GM19328 (cell line): ENCODE data around the gene MTRFR.

Experiments used
- ATAC-seq: cut with Tn5 transposase; IDR thresholded peaks from one replicate; pipeline ENCODE4 v1.9.1; 2021; ENCODE audit warnings: mild to moderate bottlenecking, moderate library complexity; ENCODE audit not compliant: unreplicated experiment

MTRFR gene

GRCh38 chr12:123269896-123270213 is 36.6 kb downstream of the MTRFR start:
- ATAC-seq, result no peak

- ATAC-seq, result no peak
Observed at GRCh38 chr12:123270214-123271000, 37.2 kb downstream of the MTRFR start.

- no peak for ATAC-seq
Observed at GRCh38 chr12:123271001-123271668, 37.9 kb downstream of the MTRFR start.

- ATAC-seq, result no peak
Observed at GRCh38 chr12:123273166-123273565, 39.9 kb downstream of the MTRFR start.

GRCh38 chr12:123278101-123278627 is 44.9 kb downstream of the MTRFR start:
- ATAC-seq, result no peak

- ATAC-seq, result no peak
Observed at GRCh38 chr12:123280971-123281370, 47.7 kb downstream of the MTRFR start.

GRCh38 chr12:123282111-123282510 is 48.9 kb downstream of the MTRFR start:
- no peak for ATAC-seq

- no peak for ATAC-seq
Observed at GRCh38 chr12:123283461-123283860, 50.2 kb downstream of the MTRFR start.

GRCh38 chr12:123284669-123285068 is 51.4 kb downstream of the MTRFR start:
- ATAC-seq, result no peak

- no peak for ATAC-seq
Observed at GRCh38 chr12:123286652-123287373, 53.6 kb downstream of the MTRFR start.

GRCh38 chr12:123288751-123289346 is 55.6 kb downstream of the MTRFR start:
- no peak for ATAC-seq

- ATAC-seq, result no peak
Observed at GRCh38 chr12:123289911-123290310, 56.7 kb downstream of the MTRFR start.

- no peak for ATAC-seq
Observed at GRCh38 chr12:123293178-123293760, 60.0 kb downstream of the MTRFR start.

- ATAC-seq, result no peak
Observed at GRCh38 chr12:123305136-123305535, 71.9 kb downstream of the MTRFR start.

GRCh38 chr12:123306200-123306599 is 73.0 kb downstream of the MTRFR start:
- ATAC-seq, result no peak
